AG04449 (cell line): ENCODE measurements around the gene PDE6G.

Experiments used
- CTCF ChIA-PET: fragments of 350-600 bp; formaldehyde crosslinking; extraction: SDS; loops from one replicate; lab custom pipeline; 2021; ENCODE audit warnings: antibody characterized with exemption; lab: Yijun Ruan, JAX
- POLR2A ChIA-PET: fragments of 400-600, 350-600 bp; formaldehyde crosslinking; extraction: SDS; loops from one replicate; lab custom pipeline; 2020; ENCODE audit warnings: antibody characterized with exemption, inconsistent platforms; lab: Yijun Ruan, JAX
- DNase-seq: peaks from one replicate; pipeline ENCODE4 v3.0.0-alpha.2; 2010; ENCODE audit warnings: low read depth, low spot score
- H3K4me3 ChIP-seq: 2 replicates; pipeline ENCODE4 v1.5.1; 2011; ENCODE audit warnings: low read depth, mild to moderate bottlenecking, control low read depth, low read length
- TF ChIP-seq, protein P1 (sequence below): IDR thresholded peaks from one replicate; pipeline ENCODE4 v1.5.1; 2011; ENCODE audit warnings: mild to moderate bottlenecking, moderate library complexity, low read length, control low read depth, inconsistent platforms; ENCODE audit not compliant: insufficient read depth; ENCODE audit errors: missing control alignments

PDE6G gene

GRCh38 chr17:81656118-81656743 lies at the start of gene PDE6G:
PDE6G (minus strand) TSS chr17:81656542; CDS start chr17:81653305, 3,237 bp downstream.
- TF ChIP-seq, protein P1, sequence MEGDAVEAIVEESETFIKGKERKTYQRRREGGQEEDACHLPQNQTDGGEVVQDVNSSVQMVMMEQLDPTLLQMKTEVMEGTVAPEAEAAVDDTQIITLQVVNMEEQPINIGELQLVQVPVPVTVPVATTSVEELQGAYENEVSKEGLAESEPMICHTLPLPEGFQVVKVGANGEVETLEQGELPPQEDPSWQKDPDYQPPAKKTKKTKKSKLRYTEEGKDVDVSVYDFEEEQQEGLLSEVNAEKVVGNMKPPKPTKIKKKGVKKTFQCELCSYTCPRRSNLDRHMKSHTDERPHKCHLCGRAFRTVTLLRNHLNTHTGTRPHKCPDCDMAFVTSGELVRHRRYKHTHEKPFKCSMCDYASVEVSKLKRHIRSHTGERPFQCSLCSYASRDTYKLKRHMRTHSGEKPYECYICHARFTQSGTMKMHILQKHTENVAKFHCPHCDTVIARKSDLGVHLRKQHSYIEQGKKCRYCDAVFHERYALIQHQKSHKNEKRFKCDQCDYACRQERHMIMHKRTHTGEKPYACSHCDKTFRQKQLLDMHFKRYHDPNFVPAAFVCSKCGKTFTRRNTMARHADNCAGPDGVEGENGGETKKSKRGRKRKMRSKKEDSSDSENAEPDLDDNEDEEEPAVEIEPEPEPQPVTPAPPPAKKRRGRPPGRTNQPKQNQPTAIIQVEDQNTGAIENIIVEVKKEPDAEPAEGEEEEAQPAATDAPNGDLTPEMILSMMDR = no peak
- H3K4me3 ChIP-seq = no peak within 1 kb of the TSS
- CTCF ChIA-PET = no interaction called here
- no peak for DNase-seq
- POLR2A ChIA-PET = interaction anchor here (0.6 to 1.5 kb wide), 3 partner anchors 9 to 14 kb away, joined by 3 to 7 read pairs (median 4); partner anchors contain the start of genes CCDC137 and OXLD1

- TF ChIP-seq, protein P1 = no peak
- no peak overlapping the region for H3K4me3 ChIP-seq
- DNase-seq = no peak
- ChIA-PET CTCF (interaction anchor here (0.8 to 1.5 kb wide), 2 partner anchors 26 to 105 kb away, joined by 3 read pairs; no protein-coding TSS in a partner anchor), POLR2A (no interaction called here)
Measured at GRCh38 chr17:81705518-81706231, 49.3 kb upstream of the PDE6G start.

DNA sequence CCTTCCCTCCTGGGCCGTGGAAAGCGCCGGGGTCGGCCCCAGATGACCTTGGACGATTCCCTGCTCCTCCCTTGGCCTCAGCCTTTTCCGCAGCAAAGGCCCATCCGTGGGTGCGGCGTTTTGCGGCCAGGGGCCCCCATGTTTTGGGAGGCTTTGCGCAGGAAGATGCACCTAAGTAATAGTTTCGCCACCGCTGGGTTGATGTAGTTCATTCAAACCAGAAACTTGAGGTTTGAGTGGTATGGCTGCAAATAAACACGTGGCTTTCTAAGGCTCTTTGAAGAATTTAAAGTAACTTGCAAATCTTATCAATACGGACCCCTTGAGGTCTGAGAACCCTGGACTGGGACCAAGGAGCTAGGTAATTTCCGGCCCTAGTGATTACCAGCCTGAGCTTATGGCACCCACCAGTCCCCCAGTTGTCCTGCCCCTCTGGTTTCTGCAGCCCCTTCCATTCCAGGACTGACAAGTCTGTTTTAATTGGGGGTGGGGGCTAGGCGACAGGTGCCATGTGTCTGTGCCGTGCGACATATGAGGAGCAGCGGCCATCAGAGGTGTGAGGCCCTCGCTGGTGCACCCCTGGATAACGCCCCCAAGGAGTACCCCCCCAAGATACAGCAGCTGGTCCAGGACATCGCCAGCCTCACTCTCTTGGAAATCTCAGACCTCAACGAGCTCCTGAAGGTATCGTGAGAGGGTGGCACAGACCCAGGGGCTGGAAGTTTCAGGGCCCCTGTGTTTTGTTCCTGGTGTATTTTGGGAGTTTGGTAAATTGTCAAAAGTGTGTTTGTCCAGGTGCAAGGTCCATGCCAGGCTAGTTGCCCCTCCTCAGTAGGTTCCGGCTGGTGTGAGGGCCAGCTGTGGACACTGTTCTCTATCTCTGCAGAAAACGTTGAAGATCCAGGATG lies 47.7 kb upstream of the PDE6G start:
- no peak for DNase-seq
- peak overlapping the region; percentile 86 for H3K4me3 ChIP-seq
- ChIA-PET CTCF (interaction anchor here (1.0 to 1.5 kb wide), 3 partner anchors 9 to 103 kb away, joined by 3 to 5 read pairs (median 3); no protein-coding TSS in a partner anchor), POLR2A (interaction anchor here (0.6 to 1.9 kb wide), 7 partner anchors 8 to 197 kb away, joined by 3 to 26 read pairs (median 4); partner anchors contain the start of genes ARL16, HGS and SLC25A10)
- TF ChIP-seq, protein P1 = no peak

GRCh38 chr17:81702934-81703746 lies 46.8 kb upstream of the PDE6G start, which contains the start of gene MRPL12:
MRPL12 (plus strand) TSS chr17:81703367; CDS start chr17:81703502, 135 bp downstream.
- CTCF ChIA-PET = interaction anchor here (1.1 to 1.3 kb wide), 2 partner anchors 23 to 28 kb away, joined by 3 to 5 read pairs; no protein-coding TSS in a partner anchor
- peak; percentile 33 for DNase-seq
- TF ChIP-seq, protein P1 = peak; percentile 12
- POLR2A ChIA-PET = interaction anchor here (0.6 to 1.9 kb wide), 7 partner anchors 9 to 196 kb away, joined by 3 to 26 read pairs (median 4); partner anchors contain the start of genes ARL16, HGS and SLC25A10
- H3K4me3 ChIP-seq = peak within 1 kb of the TSS; percentile 86
